ENCODE measurements around the gene IQGAP3.

The IQGAP3 gene

GRCh38 chr1:156583821-156584622 lies 11.7 kb upstream of the IQGAP3 start:
- no peak overlapping the region for H2BK5ac ChIP-seq (ENCODE audit: low read depth, low read length, poor library complexity)
- no peak overlapping the region for H2BK12ac ChIP-seq (ENCODE audit: low read length)
- H3K9ac ChIP-seq (ENCODE audit: low read length): no peak overlapping the region
- H3K4ac ChIP-seq (ENCODE audit: low read depth, low read length): no peak overlapping the region
- DNase-seq: peak; percentile 67 to 93
- no peaks in the 10 kb centered on the region for H3K79me1 ChIP-seq (ENCODE audit: low read length)
- no peak overlapping the region for H2AK5ac ChIP-seq (ENCODE audit: low read length)
- H4K91ac ChIP-seq (ENCODE audit: low read depth, low read length): no peak overlapping the region
- no CpG with 5 or more reads among the region's 20 CpGs for WGBS (ENCODE audit: extremely low coverage, insufficient coverage, insufficient read length)
- no peak overlapping the region for H4K8ac ChIP-seq (ENCODE audit: low read depth, low read length)
- H3K9me3 ChIP-seq (ENCODE audit: insufficient read depth, low read depth, low read length): no peaks in the 10 kb centered on the region
- no peak overlapping the region for H2BK120ac ChIP-seq (ENCODE audit: insufficient read depth, low read length, poor library complexity)
- no peaks in the 10 kb centered on the region for H3K36me3 ChIP-seq (ENCODE audit: control insufficient read depth in 1 of 2, insufficient read depth in 2 of 2, low read length in 2 of 2)
- no peak overlapping the region for H3K4me2 ChIP-seq (ENCODE audit: low read length)
- H3K14ac ChIP-seq (ENCODE audit: low read length): no peak overlapping the region
- H3K27me3 ChIP-seq (ENCODE audit: insufficient read depth, low read length): no peaks in the 10 kb centered on the region
- H3K4me1 ChIP-seq (ENCODE audit: control insufficient read depth in 1 of 2, insufficient read depth in 2 of 2, low read length in 2 of 2): no peaks in the 10 kb centered on the region
- no peak overlapping the region for H3K4me3 ChIP-seq (ENCODE audit: low read depth, low read length)
- H3K27ac ChIP-seq (ENCODE audit: low read depth, low read length): no peak overlapping the region
- H2AFZ ChIP-seq (ENCODE audit: insufficient read depth, low read length, poor library complexity): no peak overlapping the region
- H4K12ac ChIP-seq (ENCODE audit: low read depth, low read length): no peak overlapping the region
- no peak overlapping the region for H3K18ac ChIP-seq (ENCODE audit: low read length)
- H3K23ac ChIP-seq (ENCODE audit: low read length): no peak overlapping the region
- H3K79me2 ChIP-seq (ENCODE audit: control insufficient read depth, insufficient read depth, low read length, poor library complexity): no peaks in the 10 kb centered on the region

DNA sequence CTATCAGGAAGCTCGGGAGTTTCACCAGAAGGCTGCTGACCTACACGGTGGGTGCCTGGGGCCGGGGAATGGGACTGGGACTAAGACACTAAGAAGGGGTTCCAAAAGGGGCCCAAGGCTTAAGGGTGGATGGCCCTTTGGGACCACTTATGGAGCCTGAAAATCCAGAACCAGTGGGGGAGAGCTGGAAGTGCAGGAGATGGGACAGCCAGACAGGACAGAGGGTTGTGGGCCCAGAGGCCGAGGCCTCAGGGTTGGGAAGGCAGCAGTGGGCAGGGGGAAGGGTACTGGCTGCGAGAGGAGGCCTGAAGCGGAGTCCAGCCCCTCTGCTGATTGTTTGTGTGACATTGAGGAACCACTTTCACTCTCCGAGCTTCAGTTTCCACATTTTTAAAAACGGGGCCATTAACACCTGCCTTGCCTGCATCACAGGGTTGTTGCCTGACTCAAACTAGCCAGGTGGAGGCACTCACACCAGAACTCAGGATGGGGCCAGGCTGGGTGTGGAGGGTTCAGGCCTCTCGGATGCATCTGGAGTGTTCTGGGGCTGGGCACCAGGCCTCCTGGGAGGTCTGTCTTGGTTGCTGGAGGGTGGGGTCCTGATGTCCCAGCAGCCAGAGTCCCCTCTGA lies 10.1 kb upstream of the IQGAP3 start:
- Histone ChIP-seq H4K12ac (ENCODE audit: low read depth, low read length) (no peak overlapping the region), H2AK5ac (ENCODE audit: low read length) (no peak overlapping the region), H3K14ac (ENCODE audit: low read length) (no peak overlapping the region), H2AFZ (ENCODE audit: insufficient read depth, low read length, poor library complexity) (no peak overlapping the region), H3K27ac (ENCODE audit: low read depth, low read length) (no peak overlapping the region), H3K79me1 (ENCODE audit: low read length) (no peaks in the 10 kb centered on the region), H3K4me1 (ENCODE audit: control insufficient read depth in 1 of 2, insufficient read depth in 2 of 2, low read length in 2 of 2) (no peaks in the 10 kb centered on the region), H2BK5ac (ENCODE audit: low read depth, low read length, poor library complexity) (no peak overlapping the region), H3K9ac (ENCODE audit: low read length) (no peak overlapping the region), H3K4ac (ENCODE audit: low read depth, low read length) (no peak overlapping the region), H4K8ac (ENCODE audit: low read depth, low read length) (no peak overlapping the region), H3K4me3 (ENCODE audit: low read depth, low read length) (no peak overlapping the region), H2BK12ac (ENCODE audit: low read length) (no peak overlapping the region), H2BK120ac (ENCODE audit: insufficient read depth, low read length, poor library complexity) (no peak overlapping the region), H3K23ac (ENCODE audit: low read length) (no peak overlapping the region), H3K9me3 (ENCODE audit: insufficient read depth, low read depth, low read length) (no peaks in the 10 kb centered on the region), H3K79me2 (ENCODE audit: control insufficient read depth, insufficient read depth, low read length, poor library complexity) (no peaks in the 10 kb centered on the region), H3K36me3 (ENCODE audit: control insufficient read depth in 1 of 2, insufficient read depth in 2 of 2, low read length in 2 of 2) (no peaks in the 10 kb centered on the region), H4K91ac (ENCODE audit: low read depth, low read length) (no peak overlapping the region), H3K4me2 (ENCODE audit: low read length) (no peak overlapping the region), H3K27me3 (ENCODE audit: insufficient read depth, low read length) (no peaks in the 10 kb centered on the region), H3K18ac (ENCODE audit: low read length) (no peak overlapping the region)
- WGBS (ENCODE audit: extremely low coverage, insufficient coverage, insufficient read length): no CpG with 5 or more reads among the region's 9 CpGs
- no peak for DNase-seq

GRCh38 chr1:156581661-156582387 lies 9.5 kb upstream of the IQGAP3 start:
- H3K9ac ChIP-seq (ENCODE audit: low read length): no peak overlapping the region
- H3K9me3 ChIP-seq (ENCODE audit: insufficient read depth, low read depth, low read length): no peaks in the 10 kb centered on the region
- H3K79me2 ChIP-seq (ENCODE audit: control insufficient read depth, insufficient read depth, low read length, poor library complexity): no peaks in the 10 kb centered on the region
- H3K79me1 ChIP-seq (ENCODE audit: low read length): no peaks in the 10 kb centered on the region
- no peak overlapping the region for H4K91ac ChIP-seq (ENCODE audit: low read depth, low read length)
- H3K4me2 ChIP-seq (ENCODE audit: low read length): no peak overlapping the region
- no peak overlapping the region for H3K27ac ChIP-seq (ENCODE audit: low read depth, low read length)
- no peak overlapping the region for H2AFZ ChIP-seq (ENCODE audit: insufficient read depth, low read length, poor library complexity)
- H3K18ac ChIP-seq (ENCODE audit: low read length): no peak overlapping the region
- no CpG with 5 or more reads among the region's 21 CpGs for WGBS (ENCODE audit: extremely low coverage, insufficient coverage, insufficient read length)
- H2AK5ac ChIP-seq (ENCODE audit: low read length): no peak overlapping the region
- no peak overlapping the region for H3K4ac ChIP-seq (ENCODE audit: low read depth, low read length)
- no peak overlapping the region for H3K14ac ChIP-seq (ENCODE audit: low read length)
- H4K8ac ChIP-seq (ENCODE audit: low read depth, low read length): no peak overlapping the region
- DNase-seq: no peak
- no peak overlapping the region for H2BK5ac ChIP-seq (ENCODE audit: low read depth, low read length, poor library complexity)
- H3K27me3 ChIP-seq (ENCODE audit: insufficient read depth, low read length): no peaks in the 10 kb centered on the region
- H3K4me1 ChIP-seq (ENCODE audit: control insufficient read depth in 1 of 2, insufficient read depth in 2 of 2, low read length in 2 of 2): no peaks in the 10 kb centered on the region
- H3K4me3 ChIP-seq (ENCODE audit: low read depth, low read length): no peak overlapping the region
- H3K23ac ChIP-seq (ENCODE audit: low read length): no peak overlapping the region
- H2BK12ac ChIP-seq (ENCODE audit: low read length): no peak overlapping the region
- no peaks in the 10 kb centered on the region for H3K36me3 ChIP-seq (ENCODE audit: control insufficient read depth in 1 of 2, insufficient read depth in 2 of 2, low read length in 2 of 2)
- H4K12ac ChIP-seq (ENCODE audit: low read depth, low read length): no peak overlapping the region
- no peak overlapping the region for H2BK120ac ChIP-seq (ENCODE audit: insufficient read depth, low read length, poor library complexity)

DNA sequence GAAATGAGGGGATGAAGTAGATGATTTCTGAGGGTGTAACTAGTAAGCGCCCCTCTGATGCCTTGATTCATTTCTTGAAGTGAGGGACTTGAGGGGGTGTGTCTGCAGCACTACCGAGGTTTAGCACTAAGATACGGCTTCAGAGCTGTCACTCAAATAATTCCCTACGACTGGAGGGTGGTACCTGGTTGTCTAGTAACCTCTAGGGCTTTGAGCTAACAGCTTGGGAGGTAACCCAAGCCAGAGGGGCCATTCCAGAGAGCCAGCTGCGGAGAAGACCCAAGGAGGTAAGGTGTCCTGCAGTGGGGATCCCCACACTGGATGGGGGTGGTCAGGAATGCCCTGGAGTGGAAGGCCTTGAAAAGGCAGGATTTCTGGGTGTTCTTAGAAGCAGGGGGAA lies 7.1 kb upstream of the IQGAP3 start, which contains the start of gene TTC24:
Gene TTC24, plus strand, starts transcription at position 252 of the 400 bp plus-strand sequence. CDS start 1,642 bp downstream, outside the sequence.
- Histone ChIP-seq H3K4me1 (ENCODE audit: control insufficient read depth in 1 of 2, insufficient read depth in 2 of 2, low read length in 2 of 2) (no peaks in the 10 kb centered on the region), H3K27ac (ENCODE audit: low read depth, low read length) (no peak within 1 kb of the TSS), H3K79me1 (ENCODE audit: low read length) (no peaks in the 10 kb centered on the region), H3K4me2 (ENCODE audit: low read length) (no peak within 1 kb of the TSS), H4K8ac (ENCODE audit: low read depth, low read length) (no peak within 1 kb of the TSS), H3K9ac (ENCODE audit: low read length) (no peak within 1 kb of the TSS), H2AFZ (ENCODE audit: insufficient read depth, low read length, poor library complexity) (no peak within 1 kb of the TSS), H2BK12ac (ENCODE audit: low read length) (no peak within 1 kb of the TSS), H3K4ac (ENCODE audit: low read depth, low read length) (no peak within 1 kb of the TSS), H3K36me3 (ENCODE audit: control insufficient read depth in 1 of 2, insufficient read depth in 2 of 2, low read length in 2 of 2) (no peaks in the 10 kb centered on the region), H2BK5ac (ENCODE audit: low read depth, low read length, poor library complexity) (no peak within 1 kb of the TSS), H3K18ac (ENCODE audit: low read length) (no peak within 1 kb of the TSS), H2AK5ac (ENCODE audit: low read length) (no peak within 1 kb of the TSS), H3K14ac (ENCODE audit: low read length) (no peak within 1 kb of the TSS), H3K79me2 (ENCODE audit: control insufficient read depth, insufficient read depth, low read length, poor library complexity) (no peaks in the 10 kb centered on the region), H4K12ac (ENCODE audit: low read depth, low read length) (no peak within 1 kb of the TSS), H3K9me3 (ENCODE audit: insufficient read depth, low read depth, low read length) (no peaks in the 10 kb centered on the region), H3K23ac (ENCODE audit: low read length) (no peak within 1 kb of the TSS), H4K91ac (ENCODE audit: low read depth, low read length) (no peak within 1 kb of the TSS), H2BK120ac (ENCODE audit: insufficient read depth, low read length, poor library complexity) (no peak within 1 kb of the TSS), H3K4me3 (ENCODE audit: low read depth, low read length) (no peak within 1 kb of the TSS), H3K27me3 (ENCODE audit: insufficient read depth, low read length) (no peaks in the 10 kb centered on the region)
- DNase-seq: no peak
- no CpG with 5 or more reads among the region's 5 CpGs for WGBS (ENCODE audit: extremely low coverage, insufficient coverage, insufficient read length)
